GM18907 (cell line): Measurements from ENCODE around the gene AMY2B.
"Not testable (repeated sequence)": the region's sequence is repeated elsewhere in the genome, so short reads cannot be mapped to it uniquely, and the experiment has no call there.

Experiments used
- ATAC-seq: cut with Tn5 transposase; IDR thresholded peaks from one replicate; pipeline ENCODE4 v1.9.1; 2021; ENCODE audit warnings: mild to moderate bottlenecking, moderate library complexity; ENCODE audit not compliant: unreplicated experiment

The AMY2B gene

GRCh38 chr1:103616994-103617477 is 45.6 kb downstream of the AMY2B start, which contains the start of gene AMY2A:
Gene AMY2A (plus strand): TSS chr1:103617427. CDS start chr1:103617441, 14 bp downstream.
- not testable (repeated sequence) for ATAC-seq

DNA sequence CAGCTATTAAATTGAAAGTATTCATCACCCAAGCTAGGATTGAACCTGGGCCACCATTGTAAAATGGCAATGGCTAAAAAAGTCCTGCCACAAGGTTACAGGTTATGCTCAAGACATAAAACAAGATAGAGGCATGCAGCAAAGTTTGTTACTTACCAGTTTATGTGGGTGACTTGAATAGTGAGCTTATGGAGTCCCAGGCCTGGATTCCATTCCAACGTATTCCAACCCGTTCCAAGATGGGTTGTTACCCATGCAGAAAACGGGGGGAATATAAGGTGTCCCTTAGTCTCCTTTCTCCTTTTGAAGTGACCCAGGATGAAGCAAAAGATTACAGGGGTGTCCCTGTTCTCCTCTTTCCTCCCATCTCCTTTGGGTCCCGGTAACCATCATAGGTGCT is 56.0 kb downstream of the AMY2B start:
- ATAC-seq = not testable (repeated sequence)
